DOHH2 (cell line): ENCODE measurements around the gene SLC12A3.

Experiments
- EZH2phosphoT487 ChIP-seq: fragments of 200-600 bp; sonication (generic); IDR thresholded peaks from 2 replicates; pipeline ENCODE4 v1.6.1; 2017; ENCODE audit warnings: borderline replicate concordance, mild to moderate bottlenecking, antibody characterized with exemption, low read length, moderate library complexity, mixed read lengths
- TF ChIP-seq, protein P1 (sequence below): fragments of 200-600 bp; sonication (generic); IDR thresholded peaks from one replicate; pipeline ENCODE4 v1.5.1; 2014; ENCODE audit warnings: antibody characterized with exemption, mild to moderate bottlenecking, low read depth, low read length; ENCODE audit not compliant: poor library complexity, severe bottlenecking

DNA sequence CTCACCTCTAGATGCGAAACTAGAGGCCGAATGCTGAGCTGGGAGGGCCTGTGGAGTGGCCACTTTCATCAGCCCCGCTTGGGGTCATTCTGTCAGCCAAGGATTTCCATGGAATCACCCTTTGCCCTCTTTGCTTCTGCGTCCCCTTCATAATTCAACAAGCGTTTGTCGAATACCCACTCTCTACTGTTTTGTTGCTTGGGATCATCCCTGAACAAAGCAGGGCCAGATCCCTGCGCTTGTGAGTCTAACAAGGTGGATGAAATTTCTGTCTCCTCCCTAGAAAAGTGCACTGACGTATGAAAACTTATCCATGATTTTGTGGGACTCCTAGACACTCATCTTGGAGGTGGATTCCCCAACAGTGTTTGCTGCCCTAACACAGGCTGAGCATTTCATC is 3.3 kb upstream of the SLC12A3 start:
- TF ChIP-seq, protein P1, sequence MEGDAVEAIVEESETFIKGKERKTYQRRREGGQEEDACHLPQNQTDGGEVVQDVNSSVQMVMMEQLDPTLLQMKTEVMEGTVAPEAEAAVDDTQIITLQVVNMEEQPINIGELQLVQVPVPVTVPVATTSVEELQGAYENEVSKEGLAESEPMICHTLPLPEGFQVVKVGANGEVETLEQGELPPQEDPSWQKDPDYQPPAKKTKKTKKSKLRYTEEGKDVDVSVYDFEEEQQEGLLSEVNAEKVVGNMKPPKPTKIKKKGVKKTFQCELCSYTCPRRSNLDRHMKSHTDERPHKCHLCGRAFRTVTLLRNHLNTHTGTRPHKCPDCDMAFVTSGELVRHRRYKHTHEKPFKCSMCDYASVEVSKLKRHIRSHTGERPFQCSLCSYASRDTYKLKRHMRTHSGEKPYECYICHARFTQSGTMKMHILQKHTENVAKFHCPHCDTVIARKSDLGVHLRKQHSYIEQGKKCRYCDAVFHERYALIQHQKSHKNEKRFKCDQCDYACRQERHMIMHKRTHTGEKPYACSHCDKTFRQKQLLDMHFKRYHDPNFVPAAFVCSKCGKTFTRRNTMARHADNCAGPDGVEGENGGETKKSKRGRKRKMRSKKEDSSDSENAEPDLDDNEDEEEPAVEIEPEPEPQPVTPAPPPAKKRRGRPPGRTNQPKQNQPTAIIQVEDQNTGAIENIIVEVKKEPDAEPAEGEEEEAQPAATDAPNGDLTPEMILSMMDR = no peak
- TF ChIP-seq EZH2phosphoT487 = no peak
